Kidney (tissue), 14 donors: ENCODE measurements around the gene F11R. TPM values are rescaled to one million over a fixed set of nuclear protein-coding genes. Genes with fewer than 3 reads are reported as not detected.
"Not testable (repeated sequence)": the region's sequence is repeated elsewhere in the genome, so short reads cannot be mapped to it uniquely, and the experiment has no call there.

Source experiments
- DNase-seq, 5 donors: peaks; one replicate each; pipeline ENCODE4 v3.0.0-alpha.2; 2013 to 2020
- FAIRE-seq: peaks from 2 replicates; lab custom pipeline; 2012; peaks lifted over from hg19 to GRCh38; lab: Jason Lieb, UNC
- H3K27ac ChIP-seq, 2 donors: one replicate each; pipeline ENCODE4 v1.7.0; 2013; ENCODE audit warnings: low read depth in 2 of 2, low read length in 2 of 2, inconsistent platforms in 1 of 2
- H3K27me3 ChIP-seq: one replicate; pipeline ENCODE4 v1.7.1; 2013; ENCODE audit warnings: low read length, inconsistent platforms; ENCODE audit not compliant: control insufficient read depth, insufficient read depth
- H3K36me3 ChIP-seq, 3 donors: one replicate each; pipeline versions ENCODE4 v1.7.0 to v1.7.1; 2013; ENCODE audit warnings: low read length in 3 of 3, control low read depth in 1 of 3, inconsistent platforms in 1 of 3; ENCODE audit not compliant: insufficient read depth in 3 of 3, control insufficient read depth in 2 of 3
- H3K4me1 ChIP-seq, 3 donors: one replicate each; pipeline versions ENCODE4 v1.7.0 to v1.7.1; 2013; ENCODE audit warnings: low read length in 3 of 3, inconsistent platforms in 1 of 3, low read depth in 1 of 3; ENCODE audit not compliant: control insufficient read depth in 2 of 3, insufficient read depth in 2 of 3
- H3K4me3 ChIP-seq, 3 donors: one replicate each; pipeline versions ENCODE4 v1.7.0 to v1.8.1; 2013; ENCODE audit warnings: low read length in 3 of 3, control low read depth in 1 of 3, inconsistent platforms in 1 of 3
- H3K9ac ChIP-seq, 3 donors: one replicate each; pipeline versions ENCODE4 v1.7.0 to v1.7.1; 2013; ENCODE audit warnings: low read length in 3 of 3, control low read depth in 1 of 3, inconsistent platforms in 1 of 3
- H3K9me3 ChIP-seq, 3 donors: one replicate each; pipeline versions ENCODE4 v1.7.0 to v1.7.1; 2013; ENCODE audit warnings: low read length in 3 of 3, control low read depth in 1 of 3, inconsistent platforms in 1 of 3; ENCODE audit not compliant: control insufficient read depth in 2 of 3, insufficient read depth in 1 of 3
- CTCF ChIP-seq: IDR thresholded peaks from 3 replicates; pipeline ENCODE4 v1.5.1; 2012; ENCODE audit warnings: mild to moderate bottlenecking, moderate library complexity, borderline replicate concordance; ENCODE audit not compliant: insufficient read depth; ENCODE audit errors: extremely low read depth
- intact Hi-C: fragments of 100-400 bp; cut with DNase I; formaldehyde crosslinking; loops from one replicate; pipeline ENCODE4 v1.11.1; 2022
- polyA plus RNA-seq: library from polyadenylated mRNA; stranded (reverse); fragments of 350-450 nt; fragmentation: Illumina TruSeq; extraction: RNeasy Lipid Tissue Mini Kit (QIAGEN cat#74804); gene quantifications from one replicate; pipeline ENCODE4 v1.2.3, GENCODE V29; 2014; ENCODE audit warnings: low read depth, low replicate concordance; ENCODE audit not compliant: insufficient read depth
- total RNA-seq: library from RNA; stranded (reverse); fragmentation: NEBNext Ultra II Directional; extraction: Animal tissue kit (Norgen Biotek cat#: 25700); gene quantifications from one replicate; pipeline ENCODE4 v1.2.1, GENCODE V29; 2021
- donor health status: control.
- donor health status: control.
- donor health status: control.
- donor health status: control.
- donor health status: control.
- donor health status: DM: yes; HTN: yes; CAD: no.
- donor health status: Normal renal cell carcinoma (clear cell type).

F11R gene
- total and polyA plus RNA-seq, 2 donors from 2014 or later, result 36.9 to 117 TPM

GRCh38 chr1:160949881-160950280 is 71.1 kb downstream of the F11R start:
- DNase-seq, result no peak
- no peak for FAIRE-seq
- intact Hi-C loops, result no loop called here

GRCh38 chr1:160949216-160949880 is 71.6 kb downstream of the F11R start:
- H3K4me1 ChIP-seq, H3K4me3 ChIP-seq, FAIRE-seq, intact Hi-C loops, H3K27ac ChIP-seq, H3K9me3 ChIP-seq, H3K36me3 ChIP-seq, H3K27me3 ChIP-seq, H3K9ac ChIP-seq: not testable (repeated sequence)
- DNase-seq, result peak in 1 of 5 donors; percentile 51

More at GRCh38 chr1:160949881-160950280, 71.1 kb downstream of the F11R start:
- H3K4me1 ChIP-seq, result no peaks in the 10 kb centered on the region
- H3K4me3 ChIP-seq, result no peak overlapping the region
- no peaks in the 10 kb centered on the region for H3K27me3 ChIP-seq
- H3K9me3 ChIP-seq, result no peaks in the 10 kb centered on the region
- no peak overlapping the region for H3K27ac ChIP-seq
- no peak for TF ChIP-seq CTCF
- no peaks in the 10 kb centered on the region for H3K36me3 ChIP-seq
- H3K9ac ChIP-seq, result no peak overlapping the region

- H3K27me3 ChIP-seq, H3K27ac ChIP-seq, FAIRE-seq, H3K9me3 ChIP-seq, H3K4me1 ChIP-seq, H3K36me3 ChIP-seq, H3K4me3 ChIP-seq, intact Hi-C loops, H3K9ac ChIP-seq, DNase-seq: not testable (repeated sequence)
Observed at GRCh38 chr1:160947174-160947759, 73.7 kb downstream of the F11R start.

GRCh38 chr1:160945881-160946280 is 75.1 kb downstream of the F11R start:
- DNase-seq, H3K9ac ChIP-seq, H3K27ac ChIP-seq, H3K27me3 ChIP-seq, intact Hi-C loops, FAIRE-seq, H3K4me3 ChIP-seq, H3K9me3 ChIP-seq, H3K4me1 ChIP-seq, H3K36me3 ChIP-seq: not testable (repeated sequence)

Other genes starting within 250 kb of the F11R start
- 3.5 TPM for gene LY9, start 225.0 kb downstream of the F11R start, total RNA-seq
- gene LY9, start 225.0 kb downstream of the F11R start, polyA plus RNA-seq, result 0.41 TPM
- 1.8 TPM for gene CD244, start 158.3 kb downstream of the F11R start, total RNA-seq
- 0.15 TPM for gene CD244, start 158.3 kb downstream of the F11R start, polyA plus RNA-seq
- gene ITLN1, start 136.0 kb downstream of the F11R start, total RNA-seq, result not detected
- 15.4 TPM for gene ITLN1, start 136.0 kb downstream of the F11R start, polyA plus RNA-seq
- not detected for gene ITLN2, start 66.3 kb downstream of the F11R start, total RNA-seq
- gene ITLN2, start 66.3 kb downstream of the F11R start, polyA plus RNA-seq, result 0.88 TPM
- gene TSTD1, start 17.8 kb upstream of the F11R start, total RNA-seq, result 74.5 TPM
- 200 TPM for gene TSTD1, start 17.8 kb upstream of the F11R start, polyA plus RNA-seq
- gene USF1, start 24.8 kb upstream of the F11R start, total RNA-seq, result 56.1 TPM
- gene USF1, start 24.8 kb upstream of the F11R start, polyA plus RNA-seq, result 48.7 TPM
- 21.6 TPM for gene ARHGAP30, start 48.7 kb upstream of the F11R start, total RNA-seq
- gene ARHGAP30, start 48.7 kb upstream of the F11R start, polyA plus RNA-seq, result 1.2 TPM
- gene NECTIN4, start 68.4 kb upstream of the F11R start, total RNA-seq, result 12.8 TPM
- 2.7 TPM for gene NECTIN4, start 68.4 kb upstream of the F11R start, polyA plus RNA-seq
- gene KLHDC9, start 77.2 kb upstream of the F11R start, total RNA-seq, result 21.9 TPM
- 32.2 TPM for gene KLHDC9, start 77.2 kb upstream of the F11R start, polyA plus RNA-seq
- 46.7 TPM for gene PFDN2, start 96.9 kb upstream of the F11R start, total RNA-seq
- 149 TPM for gene PFDN2, start 96.9 kb upstream of the F11R start, polyA plus RNA-seq
- 42.3 TPM for gene NIT1, start 97.0 kb upstream of the F11R start, total RNA-seq
- 91.5 TPM for gene NIT1, start 97.0 kb upstream of the F11R start, polyA plus RNA-seq
- gene DEDD, start 111.5 kb upstream of the F11R start, total RNA-seq, result 37.2 TPM
- gene DEDD, start 111.5 kb upstream of the F11R start, polyA plus RNA-seq, result 23.2 TPM
- gene UFC1, start 132.8 kb upstream of the F11R start, total RNA-seq, result 96.9 TPM
- gene UFC1, start 132.8 kb upstream of the F11R start, polyA plus RNA-seq, result 175 TPM
- 26.3 TPM for gene USP21, start 138.3 kb upstream of the F11R start, total RNA-seq
- gene USP21, start 138.3 kb upstream of the F11R start, polyA plus RNA-seq, result 27.7 TPM
- gene PPOX, start 145.3 kb upstream of the F11R start, total RNA-seq, result 23.6 TPM
- 29.4 TPM for gene PPOX, start 145.3 kb upstream of the F11R start, polyA plus RNA-seq
- 22.9 TPM for gene B4GALT3, start 156.4 kb upstream of the F11R start, total RNA-seq
- gene B4GALT3, start 156.4 kb upstream of the F11R start, polyA plus RNA-seq, result 33.5 TPM
- 14.0 TPM for gene ADAMTS4, start 177.9 kb upstream of the F11R start, total RNA-seq
- 0.26 TPM for gene ADAMTS4, start 177.9 kb upstream of the F11R start, polyA plus RNA-seq
- 92.7 TPM for gene NDUFS2, start 181.2 kb upstream of the F11R start, total RNA-seq
- gene NDUFS2, start 181.2 kb upstream of the F11R start, polyA plus RNA-seq, result 197 TPM
- 43.4 TPM for gene FCER1G, start 194.1 kb upstream of the F11R start, total RNA-seq
- gene FCER1G, start 194.1 kb upstream of the F11R start, polyA plus RNA-seq, result 38.9 TPM
- gene APOA2, start 202.5 kb upstream of the F11R start, total RNA-seq, result not detected
- gene APOA2, start 202.5 kb upstream of the F11R start, polyA plus RNA-seq, result not detected
- 12.1 TPM for gene TOMM40L, start 204.9 kb upstream of the F11R start, total RNA-seq
- gene TOMM40L, start 204.9 kb upstream of the F11R start, polyA plus RNA-seq, result 29.0 TPM
- gene NR1I3, start 217.1 kb upstream of the F11R start, total RNA-seq, result not detected
- gene NR1I3, start 217.1 kb upstream of the F11R start, polyA plus RNA-seq, result 19.6 TPM
- gene PCP4L1, start 237.6 kb upstream of the F11R start, total RNA-seq, result 1.3 TPM
- gene PCP4L1, start 237.6 kb upstream of the F11R start, polyA plus RNA-seq, result 1.2 TPM